H1 (cell line): Measurements from ENCODE around the gene PLEKHG1.

Experiments used
- ATF2 ChIP-seq: IDR thresholded peaks from 2 replicates; pipeline ENCODE4 v1.6.1; 2012; ENCODE audit warnings: low read length, inconsistent platforms
- CEBPB ChIP-seq: IDR thresholded peaks from 2 replicates; pipeline ENCODE4 v1.6.1; 2012; ENCODE audit warnings: low read depth, low read length
- CREB1 ChIP-seq: IDR thresholded peaks from 2 replicates; pipeline ENCODE4 v1.6.1; 2012; ENCODE audit warnings: inconsistent platforms
- CTCF ChIP-seq, 3 experiments: IDR thresholded peaks; 1 replicate in 2 of 3; 2 replicates in 1 of 3; pipeline versions ENCODE4 v1.5.1 to v1.6.1; 2011; ENCODE audit warnings: low read length in 3 of 3, mild to moderate bottlenecking in 3 of 3, inconsistent platforms in 2 of 3, low read depth in 1 of 3, moderate library complexity in 1 of 3; ENCODE audit not compliant: insufficient read depth in 1 of 3; ENCODE audit errors: control extremely low read depth in 1 of 3
- EP300 ChIP-seq, 2 experiments: IDR thresholded peaks; 1 replicate in 1 of 2; 2 replicates in 1 of 2; pipeline ENCODE4 v1.6.1; 2011 to 2012; ENCODE audit warnings: low read depth in 2 of 2, low read length in 2 of 2, mild to moderate bottlenecking in 2 of 2, borderline replicate concordance in 1 of 2, inconsistent platforms in 1 of 2, moderate library complexity in 1 of 2
- HDAC6 ChIP-seq: IDR thresholded peaks from one replicate; pipeline ENCODE4 v1.7.1; 2012; ENCODE audit warnings: low read depth, mild to moderate bottlenecking, inconsistent platforms, low read length, moderate library complexity
- RXRA ChIP-seq: IDR thresholded peaks from 2 replicates; pipeline ENCODE4 v1.6.1; 2011; ENCODE audit warnings: low read depth, mild to moderate bottlenecking, low read length, moderate library complexity; ENCODE audit not compliant: insufficient read depth
- TCF12 ChIP-seq: IDR thresholded peaks from 2 replicates; pipeline ENCODE4 v1.6.1; 2011; ENCODE audit warnings: low read depth, mild to moderate bottlenecking, low read length
- ZNF274 ChIP-seq: IDR thresholded peaks from 2 replicates; pipeline ENCODE4 v1.7.0; 2012; ENCODE audit warnings: low read length, borderline replicate concordance; ENCODE audit errors: extremely low read depth

GRCh38 chr6:150590446-150590845 is 9.2 kb upstream of the PLEKHG1 start:
- no peak for TF ChIP-seq CEBPB
- TF ChIP-seq CTCF (IDR thresholded peaks at IDR 0.05; ENCODE audit: control extremely low read depth in 1 of 3, insufficient read depth in 1 of 3, low read depth in 1 of 3, low read length in 3 of 3), result no peak
- no peak for TF ChIP-seq HDAC6
- TF ChIP-seq TCF12, result no peak
- TF ChIP-seq ZNF274, result no peak
- no peak for TF ChIP-seq ATF2
- TF ChIP-seq RXRA, result no peak
- TF ChIP-seq CREB1, result no peak
- TF ChIP-seq EP300 (IDR thresholded peaks at IDR 0.05; ENCODE audit: borderline replicate concordance in 1 of 2, low read depth in 2 of 2, low read length in 2 of 2), result no peak
